ENCODE data around the gene DPM3. TPM values are rescaled to one million over a fixed set of nuclear protein-coding genes. Genes with fewer than 3 reads are reported as not detected.

DPM3 gene
- total RNA-seq, 1 experiment from 2014 or later: 83.7 TPM

DNA sequence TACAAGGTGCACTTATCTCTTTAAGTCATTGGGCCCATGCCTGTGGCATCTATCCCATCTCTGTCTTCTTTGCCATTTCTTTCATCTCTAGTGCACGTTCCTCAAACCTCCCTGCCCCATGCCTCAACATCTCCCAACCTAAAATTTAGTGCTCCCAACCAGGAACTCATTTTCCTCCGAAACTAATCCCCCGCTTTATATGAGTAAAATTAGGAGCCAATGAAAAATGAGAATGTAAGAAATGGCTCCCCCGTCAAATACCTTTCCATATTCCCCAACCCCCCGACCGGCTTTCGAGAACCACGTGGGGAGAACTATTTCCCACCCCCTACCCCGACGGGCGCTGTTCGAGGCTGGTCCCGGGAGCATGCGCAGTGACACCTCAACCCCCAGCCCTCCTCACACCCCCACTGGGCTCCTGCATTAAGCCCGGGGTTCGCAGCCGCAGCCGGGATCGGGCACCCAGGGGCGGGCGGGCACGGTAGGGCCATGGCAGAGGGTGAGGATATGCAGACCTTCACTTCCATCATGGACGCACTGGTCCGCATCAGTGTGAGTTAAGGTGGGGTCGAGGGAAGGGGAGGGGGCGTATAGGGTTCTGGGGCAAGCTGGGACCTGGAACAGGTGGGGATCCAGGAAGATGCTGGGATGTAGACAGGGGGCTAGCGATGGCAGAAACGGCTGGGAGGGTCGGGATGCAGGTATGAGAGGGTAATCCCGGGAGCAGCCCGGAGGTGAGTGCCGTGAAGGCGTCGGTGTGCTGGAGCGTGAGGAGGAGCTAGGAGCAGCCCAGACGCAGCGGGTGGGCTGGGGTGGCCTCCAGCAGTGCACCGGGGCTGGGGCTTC lies 33.4 kb upstream of the DPM3 start, which contains the start of gene TRIM46:
TSS of gene TRIM46 (plus strand) at position 372 of the 846 bp plus-strand sequence. CDS start at position 490, 118 bp downstream.
- no TSS peak for BruUV-seq (replicated peaks)
- Histone ChIP-seq H3K36me3 (ENCODE audit: low read depth) (no peaks in the 10 kb centered on the region; the same call in 1 of the 2 replicates), H3K27ac (peak within 1 kb of the TSS; percentile 59), H3K9me2 (ENCODE audit: insufficient read depth) (no peaks in the 10 kb centered on the region), H4K20me1 (ENCODE audit: insufficient read depth) (0 out of 2 replicates have a peak, but pooled peaks cover 5% of the 10 kb centered on the region), H3K4me3 (peak within 1 kb of the TSS; percentile 89), H3K4me2 (peak within 1 kb of the TSS; percentile 96), H2AFZ (peak within 1 kb of the TSS; percentile 94), H3K27me3 (ENCODE audit: insufficient read depth, low read depth) (no peaks in the 10 kb centered on the region), H3K9me3 (ENCODE audit: insufficient read depth, low read depth) (no peaks in the 10 kb centered on the region), H3K79me2 (ENCODE audit: low read depth) (peaks cover 17% of the 10 kb centered on the region), H3F3A (ENCODE audit: insufficient read depth, low read depth) (peaks cover 39% of the 10 kb centered on the region; the same call in 1 of the 2 replicates), H3K4me1 (replicated peaks; ENCODE audit: insufficient read depth) (peaks cover 32% of the 10 kb centered on the region)
- POLR2A ChIA-PET (ENCODE audit: unreplicated experiment): interaction anchor here (0.6 to 1.1 kb wide), 5 partner anchors 19 to 82 kb away, joined by 3 to 5 read pairs (median 3); no protein-coding TSS in a partner anchor
- no peak for TF ChIP-seq EZH2 (IDR thresholded peaks at IDR 0.05; ENCODE audit: low read depth)
- TF ChIP-seq, protein P1, sequence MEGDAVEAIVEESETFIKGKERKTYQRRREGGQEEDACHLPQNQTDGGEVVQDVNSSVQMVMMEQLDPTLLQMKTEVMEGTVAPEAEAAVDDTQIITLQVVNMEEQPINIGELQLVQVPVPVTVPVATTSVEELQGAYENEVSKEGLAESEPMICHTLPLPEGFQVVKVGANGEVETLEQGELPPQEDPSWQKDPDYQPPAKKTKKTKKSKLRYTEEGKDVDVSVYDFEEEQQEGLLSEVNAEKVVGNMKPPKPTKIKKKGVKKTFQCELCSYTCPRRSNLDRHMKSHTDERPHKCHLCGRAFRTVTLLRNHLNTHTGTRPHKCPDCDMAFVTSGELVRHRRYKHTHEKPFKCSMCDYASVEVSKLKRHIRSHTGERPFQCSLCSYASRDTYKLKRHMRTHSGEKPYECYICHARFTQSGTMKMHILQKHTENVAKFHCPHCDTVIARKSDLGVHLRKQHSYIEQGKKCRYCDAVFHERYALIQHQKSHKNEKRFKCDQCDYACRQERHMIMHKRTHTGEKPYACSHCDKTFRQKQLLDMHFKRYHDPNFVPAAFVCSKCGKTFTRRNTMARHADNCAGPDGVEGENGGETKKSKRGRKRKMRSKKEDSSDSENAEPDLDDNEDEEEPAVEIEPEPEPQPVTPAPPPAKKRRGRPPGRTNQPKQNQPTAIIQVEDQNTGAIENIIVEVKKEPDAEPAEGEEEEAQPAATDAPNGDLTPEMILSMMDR (conservative IDR thresholded peaks at IDR 0.05): peak; percentile 46; the same call in 1 of the 2 replicates
- intact Hi-C loops (cut with micrococcal nuclease; ENCODE audit: unreplicated experiment): loop anchor here (1.0 to 2.0 kb wide), 3 partner anchors 35 to 149 kb away; partner anchors contain the start of gene MTX1
- DNase-seq: peak in 1 of 2 experiments; percentile 51
- CTCF ChIA-PET: interaction anchor here (0.5 to 2.0 kb wide), 6 partner anchors 20 to 203 kb away, joined by 3 to 15 read pairs (median 4); partner anchors contain the start of gene SHC1

DNA sequence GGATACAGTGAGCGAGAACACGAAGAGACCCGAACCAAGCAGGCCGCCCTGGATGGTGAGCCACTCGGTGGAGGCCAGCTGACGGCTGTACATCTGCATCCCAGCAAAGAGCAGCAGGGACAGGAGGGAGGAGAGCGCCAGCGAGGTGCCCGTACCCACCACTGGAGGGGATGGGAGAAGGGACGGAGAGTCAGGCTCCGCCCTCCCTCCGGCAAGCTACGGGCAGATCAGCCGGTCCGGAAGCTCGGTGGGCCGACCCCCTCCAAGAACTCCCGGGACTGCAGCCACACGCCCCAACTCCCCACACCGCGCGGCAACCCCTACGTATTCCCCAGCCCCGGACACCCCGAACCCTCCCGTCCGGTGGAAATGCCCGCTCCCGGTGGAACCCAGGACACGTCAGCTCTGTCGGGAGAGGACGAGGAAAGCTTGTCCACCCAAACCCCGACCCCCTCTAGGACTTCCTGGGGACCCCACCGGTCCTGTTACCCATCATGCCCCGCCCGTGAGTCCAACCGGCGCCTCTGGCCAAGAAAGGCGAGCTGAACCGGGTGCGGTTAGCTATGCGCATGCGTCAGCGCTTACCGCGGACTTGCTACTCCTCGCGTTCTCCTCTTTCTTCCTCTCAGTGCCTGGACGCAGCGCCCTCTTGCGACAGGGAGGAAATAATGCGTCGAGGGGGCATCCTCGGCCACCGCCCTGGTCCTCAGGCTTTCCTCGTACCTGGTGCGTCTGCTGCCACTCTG lies 32.6 kb upstream of the DPM3 start, which contains the start of gene KRTCAP2:
TSS of gene KRTCAP2 (minus strand) at position 573 of the 746 bp plus-strand sequence. CDS start at position 493, 80 bp downstream.
- TF ChIP-seq EZH2 (IDR thresholded peaks at IDR 0.05; ENCODE audit: low read depth): no peak
- TF ChIP-seq, protein P1 (conservative IDR thresholded peaks at IDR 0.05): peak; percentile 94
- ChIA-PET POLR2A (ENCODE audit: unreplicated experiment) (interaction anchor here (0.6 to 1.1 kb wide), 6 partner anchors 20 to 82 kb away, joined by 3 to 5 read pairs (median 3); partner anchors contain the start of gene THBS3), CTCF (interaction anchor here (0.6 to 2.0 kb wide), 10 partner anchors 21 to 382 kb away, joined by 3 to 15 read pairs (median 4); no protein-coding TSS in a partner anchor)
- Histone ChIP-seq H3K36me3 (ENCODE audit: low read depth) (no peaks in the 10 kb centered on the region; the same call in 1 of the 2 replicates), H3K4me3 (peak within 1 kb of the TSS; percentile 89), H3K9me3 (ENCODE audit: insufficient read depth, low read depth) (no peaks in the 10 kb centered on the region), H3K27ac (peak within 1 kb of the TSS; percentile 59), H3K4me1 (replicated peaks; ENCODE audit: insufficient read depth) (peaks cover 30% of the 10 kb centered on the region), H3F3A (ENCODE audit: insufficient read depth, low read depth) (peaks cover 38% of the 10 kb centered on the region; the same call in 1 of the 2 replicates), H3K4me2 (peak within 1 kb of the TSS; percentile 96), H3K79me2 (ENCODE audit: low read depth) (peaks cover 17% of the 10 kb centered on the region), H2AFZ (peak within 1 kb of the TSS; percentile 94), H3K9me2 (ENCODE audit: insufficient read depth) (no peaks in the 10 kb centered on the region), H3K27me3 (ENCODE audit: insufficient read depth, low read depth) (no peaks in the 10 kb centered on the region), H4K20me1 (ENCODE audit: insufficient read depth) (0 out of 2 replicates have a peak, but pooled peaks cover 5% of the 10 kb centered on the region)
- TSS peak; percentile 74 for BruUV-seq (replicated peaks)
- DNase-seq: peak; percentile 89 to 93
- intact Hi-C loops (cut with micrococcal nuclease; ENCODE audit: unreplicated experiment): loop anchor here (1.0 to 2.0 kb wide), 3 partner anchors 35 to 150 kb away; partner anchors contain the start of gene MTX1
